Measurements from ENCODE around the gene CCDC7.
"Not testable (repeated sequence)": the region's sequence is repeated elsewhere in the genome, so short reads cannot be mapped to it uniquely, and the experiment has no call there.

The CCDC7 gene

GRCh38 chr10:32865170-32865569, 419.2 kb downstream of the CCDC7 start:
- no peak for DNase-seq (ENCODE audit: low read depth in 1 of 2, low spot score in 1 of 2)

- no peak for DNase-seq (ENCODE audit: low read depth in 1 of 2, low spot score in 1 of 2)
Measured at GRCh38 chr10:32877915-32878314, 432.0 kb downstream of the CCDC7 start.

- DNase-seq (ENCODE audit: low read depth in 1 of 2, low spot score in 1 of 2): no peak
Measured at GRCh38 chr10:32878646-32879045, 432.7 kb downstream of the CCDC7 start.

- DNase-seq (ENCODE audit: low read depth in 1 of 2, low spot score in 1 of 2): no peak
Measured at GRCh38 chr10:32882076-32882475, 436.1 kb downstream of the CCDC7 start.

- no peak for DNase-seq (ENCODE audit: low read depth in 1 of 2, low spot score in 1 of 2)
Measured at GRCh38 chr10:32887481-32887880, 441.5 kb downstream of the CCDC7 start.

GRCh38 chr10:32888161-32888927, 442.4 kb downstream of the CCDC7 start:
- no peak for DNase-seq (ENCODE audit: low read depth in 1 of 2, low spot score in 1 of 2)

- DNase-seq (ENCODE audit: low read depth in 1 of 2, low spot score in 1 of 2): no peak
Measured at GRCh38 chr10:32889631-32890212, 443.8 kb downstream of the CCDC7 start.

- DNase-seq (ENCODE audit: low read depth in 1 of 2, low spot score in 1 of 2): no peak
Measured at GRCh38 chr10:32890444-32890843, 444.5 kb downstream of the CCDC7 start.

GRCh38 chr10:32891261-32891660, 445.3 kb downstream of the CCDC7 start:
- no peak for DNase-seq (ENCODE audit: low read depth in 1 of 2, low spot score in 1 of 2)

- DNase-seq (ENCODE audit: low read depth in 1 of 2, low spot score in 1 of 2): no peak
Measured at GRCh38 chr10:32893434-32893833, 447.5 kb downstream of the CCDC7 start.

- DNase-seq (ENCODE audit: low read depth in 1 of 2, low spot score in 1 of 2): no peak
Measured at GRCh38 chr10:32893916-32894664, 448.1 kb downstream of the CCDC7 start.

- not testable (repeated sequence) for DNase-seq (ENCODE audit: low read depth in 1 of 2, low spot score in 1 of 2)
Measured at GRCh38 chr10:32895200-32895968, 449.4 kb downstream of the CCDC7 start.

GRCh38 chr10:32901815-32902214, 455.9 kb downstream of the CCDC7 start:
- no peak for DNase-seq (ENCODE audit: low read depth in 1 of 2, low spot score in 1 of 2)

- DNase-seq (ENCODE audit: low read depth in 1 of 2, low spot score in 1 of 2): no peak
Measured at GRCh38 chr10:32905466-32905865, 459.5 kb downstream of the CCDC7 start.

- DNase-seq (ENCODE audit: low read depth in 1 of 2, low spot score in 1 of 2): no peak
Measured at GRCh38 chr10:32906595-32906994, 460.7 kb downstream of the CCDC7 start.

- no peak for DNase-seq (ENCODE audit: low read depth in 1 of 2, low spot score in 1 of 2)
Measured at GRCh38 chr10:32909456-32909855, 463.5 kb downstream of the CCDC7 start.

- DNase-seq (ENCODE audit: low read depth in 1 of 2, low spot score in 1 of 2): not testable (repeated sequence)
Measured at GRCh38 chr10:32909970-32910369, 464.0 kb downstream of the CCDC7 start.

GRCh38 chr10:32911285-32912016, 465.5 kb downstream of the CCDC7 start:
- no peak for DNase-seq (ENCODE audit: low read depth in 1 of 2, low spot score in 1 of 2)

GRCh38 chr10:32917817-32918216, 471.9 kb downstream of the CCDC7 start:
- DNase-seq (ENCODE audit: low read depth in 1 of 2, low spot score in 1 of 2): not testable (repeated sequence)

- no peak for DNase-seq (ENCODE audit: low read depth in 1 of 2, low spot score in 1 of 2)
Measured at GRCh38 chr10:32922170-32922569, 476.2 kb downstream of the CCDC7 start.

GRCh38 chr10:32923134-32923533, 477.2 kb downstream of the CCDC7 start:
- DNase-seq (ENCODE audit: low read depth in 1 of 2, low spot score in 1 of 2): no peak

All from stimulated activated CD4-positive, alpha-beta T cell treated with anti-CD3 and anti-CD28 coated beads, Interleukin-15, amount 100 ng/mL, for 1 hour (primary cell).